GM21515 (cell line): ENCODE measurements around the gene ANKRD16.

Source experiments
- ATAC-seq: cut with Tn5 transposase; IDR thresholded peaks from one replicate; pipeline ENCODE4 v1.9.1; 2021; ENCODE audit not compliant: unreplicated experiment

The ANKRD16 gene

DNA sequence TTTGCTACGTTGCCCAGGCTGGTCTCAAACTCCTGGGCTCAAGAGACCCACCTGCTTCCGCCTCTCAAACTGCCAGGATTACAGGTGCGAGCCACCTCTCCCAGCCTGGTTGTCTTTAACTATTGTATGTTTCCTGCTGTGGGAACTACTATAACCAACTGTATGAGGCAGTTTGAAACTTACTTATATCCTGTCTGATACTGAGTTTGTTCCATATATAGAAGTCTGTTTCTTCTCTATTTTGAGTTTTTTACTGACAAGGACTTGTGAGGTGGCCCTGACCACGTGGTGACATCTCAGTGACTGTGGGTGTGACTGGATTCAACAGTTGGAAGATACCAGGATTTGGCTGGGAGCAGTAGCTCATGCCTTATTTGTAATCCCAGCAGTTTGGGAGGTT lies 14.5 kb upstream of the ANKRD16 start:
- peak; percentile 92 for ATAC-seq

DNA sequence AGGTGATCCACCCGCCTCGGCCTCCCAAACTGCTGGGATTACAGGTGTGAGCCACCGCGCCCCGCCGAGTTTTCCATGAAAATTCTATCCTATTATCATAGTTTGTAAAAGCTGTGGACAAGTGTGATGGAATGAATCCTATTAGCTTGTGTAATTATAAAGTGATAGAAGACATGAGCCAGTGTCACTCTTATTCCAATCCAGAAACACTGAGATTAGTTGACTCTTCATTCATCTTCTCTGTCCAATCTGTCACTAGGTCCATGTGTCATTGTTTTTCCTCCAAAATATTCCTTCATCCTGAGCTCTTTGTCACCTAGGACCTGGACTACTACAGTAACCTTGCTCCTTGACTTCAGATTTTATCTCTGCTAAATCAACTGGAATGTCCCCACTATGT lies 13.9 kb upstream of the ANKRD16 start:
- no peak for ATAC-seq

DNA sequence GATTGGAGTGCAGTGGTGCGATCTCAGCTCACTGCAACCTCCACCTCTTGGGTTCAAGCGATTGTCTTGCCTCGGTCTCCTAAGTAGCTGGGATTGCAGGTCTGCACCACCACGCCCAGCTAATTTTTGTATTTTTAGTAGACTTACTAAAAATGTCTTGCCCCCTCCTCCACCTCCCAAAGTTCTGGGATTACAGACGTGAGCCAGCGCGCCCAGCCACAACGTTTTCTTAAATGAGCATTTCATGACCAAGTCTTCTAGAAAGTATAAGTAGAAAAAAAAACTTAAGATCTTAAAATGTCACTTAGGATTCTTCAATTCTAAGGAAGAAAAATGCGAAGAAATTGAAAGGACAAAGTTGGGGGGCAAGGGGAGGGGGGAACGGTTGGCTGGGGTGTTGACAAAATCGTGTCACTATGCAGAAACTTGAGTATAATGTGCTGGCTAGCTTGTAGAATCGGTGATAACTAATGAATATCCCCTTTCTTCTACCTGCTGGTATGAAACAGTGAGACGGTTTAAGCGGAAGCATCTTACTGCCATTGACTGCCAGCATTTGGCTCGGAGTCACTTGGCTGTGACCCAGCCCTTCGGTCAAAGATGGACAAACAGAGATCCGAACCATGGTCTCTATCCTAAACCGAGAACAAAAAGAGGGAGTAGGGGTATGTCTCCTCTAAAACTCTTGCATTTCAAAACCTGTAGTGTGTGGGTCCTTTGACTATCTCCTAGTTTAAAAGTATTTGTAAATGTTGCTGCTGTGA lies 13.0 kb upstream of the ANKRD16 start:
- ATAC-seq = no peak

- no peak for ATAC-seq
Measured at GRCh38 chr10:5900247-5900646, 10.6 kb upstream of the ANKRD16 start.

- no peak for ATAC-seq
Measured at GRCh38 chr10:5898163-5898562, 8.5 kb upstream of the ANKRD16 start.

- ATAC-seq = no peak
Measured at GRCh38 chr10:5897504-5897903, 7.8 kb upstream of the ANKRD16 start.

DNA sequence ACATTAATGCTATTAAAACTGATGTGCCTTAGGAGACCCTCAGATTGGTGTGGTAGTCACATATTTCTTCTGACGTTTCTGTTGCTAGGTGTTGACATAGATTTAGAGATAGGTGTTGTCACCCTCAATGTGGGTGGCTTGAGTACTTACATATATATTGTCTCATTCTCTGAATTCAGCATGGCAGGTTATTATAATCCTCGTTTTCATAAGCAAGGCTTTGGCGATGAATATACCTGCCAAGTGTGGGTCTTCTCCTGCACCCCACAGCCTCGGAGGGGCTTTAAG lies 7.3 kb upstream of the ANKRD16 start:
- no peak for ATAC-seq

GRCh38 chr10:5896208-5897052 lies 6.7 kb upstream of the ANKRD16 start:
- peak; percentile 8 for ATAC-seq

- peak; percentile 61 for ATAC-seq
Measured at GRCh38 chr10:5895804-5896203, 6.1 kb upstream of the ANKRD16 start.

DNA sequence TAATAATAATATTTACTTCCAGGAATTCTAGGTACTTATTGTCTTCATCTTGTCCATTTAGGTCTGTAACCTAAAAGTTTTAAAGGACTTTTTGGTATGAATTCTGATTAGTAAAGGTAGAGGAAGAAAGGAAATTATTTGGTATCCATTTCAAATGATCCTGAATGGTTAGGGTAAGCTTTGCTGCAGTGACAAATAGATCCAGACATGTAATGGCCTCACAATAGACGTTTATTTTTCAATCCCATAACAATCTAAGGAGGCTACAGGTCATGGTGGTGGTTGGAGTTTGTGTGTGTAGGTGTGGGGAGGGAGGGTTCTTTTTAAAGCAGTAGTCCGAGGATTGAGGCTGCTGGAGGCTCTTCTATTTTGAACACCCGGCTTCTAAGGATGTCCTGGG lies 5.7 kb upstream of the ANKRD16 start:
- ATAC-seq = peak; percentile 4

GRCh38 chr10:5894873-5895272 lies 5.2 kb upstream of the ANKRD16 start:
- no peak for ATAC-seq

- ATAC-seq = no peak
Measured at GRCh38 chr10:5894403-5894802, 4.7 kb upstream of the ANKRD16 start.

- ATAC-seq = no peak
Measured at GRCh38 chr10:5893321-5893720, 3.6 kb upstream of the ANKRD16 start.

- no peak for ATAC-seq
Measured at GRCh38 chr10:5892007-5892406, 2.3 kb upstream of the ANKRD16 start.

DNA sequence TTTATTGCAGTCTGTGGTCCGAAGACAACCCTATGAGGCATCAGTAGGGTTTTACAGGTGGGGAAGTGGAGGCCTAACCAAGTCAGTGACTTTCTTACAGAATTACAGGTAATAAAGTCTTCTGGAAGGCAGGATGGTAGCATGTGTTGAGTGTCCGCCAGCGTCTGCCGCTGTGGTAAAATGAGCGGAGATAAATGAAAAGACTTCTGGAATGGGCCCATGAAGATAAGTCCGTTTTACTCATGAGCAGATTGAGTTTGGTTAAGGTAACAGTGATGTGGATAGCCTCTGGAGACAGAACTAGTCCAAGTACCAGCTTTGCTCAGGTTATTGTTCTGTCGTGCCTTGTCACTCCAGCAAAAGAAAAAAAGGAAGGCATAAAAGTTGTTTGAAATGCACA lies 1.3 kb upstream of the ANKRD16 start:
- ATAC-seq = no peak

DNA sequence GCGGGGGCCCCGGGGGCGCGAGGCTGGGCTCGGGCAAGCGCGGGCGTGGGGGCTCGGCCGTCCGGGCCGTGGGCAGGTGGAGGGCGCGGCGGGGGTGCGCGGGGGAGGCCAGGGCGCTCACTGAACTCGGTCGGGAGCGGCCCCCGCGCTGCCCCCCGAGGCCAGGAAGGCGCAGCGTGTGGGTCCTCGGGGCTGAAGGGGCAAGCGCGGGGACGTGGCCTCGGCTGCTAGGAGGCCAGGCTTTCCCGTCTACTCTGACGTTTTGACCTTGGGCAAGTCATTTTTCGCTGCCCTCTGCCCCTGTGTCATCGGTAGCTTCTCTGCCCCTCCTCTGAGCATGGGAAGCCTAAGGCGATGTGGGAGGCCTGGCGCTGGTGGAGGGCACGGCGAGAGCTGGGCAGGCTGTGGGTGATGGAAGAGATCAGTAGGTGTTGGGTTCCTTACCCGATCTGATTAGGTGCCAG lies 791 bp upstream of the ANKRD16 start:
- peak; percentile 8 for ATAC-seq

DNA sequence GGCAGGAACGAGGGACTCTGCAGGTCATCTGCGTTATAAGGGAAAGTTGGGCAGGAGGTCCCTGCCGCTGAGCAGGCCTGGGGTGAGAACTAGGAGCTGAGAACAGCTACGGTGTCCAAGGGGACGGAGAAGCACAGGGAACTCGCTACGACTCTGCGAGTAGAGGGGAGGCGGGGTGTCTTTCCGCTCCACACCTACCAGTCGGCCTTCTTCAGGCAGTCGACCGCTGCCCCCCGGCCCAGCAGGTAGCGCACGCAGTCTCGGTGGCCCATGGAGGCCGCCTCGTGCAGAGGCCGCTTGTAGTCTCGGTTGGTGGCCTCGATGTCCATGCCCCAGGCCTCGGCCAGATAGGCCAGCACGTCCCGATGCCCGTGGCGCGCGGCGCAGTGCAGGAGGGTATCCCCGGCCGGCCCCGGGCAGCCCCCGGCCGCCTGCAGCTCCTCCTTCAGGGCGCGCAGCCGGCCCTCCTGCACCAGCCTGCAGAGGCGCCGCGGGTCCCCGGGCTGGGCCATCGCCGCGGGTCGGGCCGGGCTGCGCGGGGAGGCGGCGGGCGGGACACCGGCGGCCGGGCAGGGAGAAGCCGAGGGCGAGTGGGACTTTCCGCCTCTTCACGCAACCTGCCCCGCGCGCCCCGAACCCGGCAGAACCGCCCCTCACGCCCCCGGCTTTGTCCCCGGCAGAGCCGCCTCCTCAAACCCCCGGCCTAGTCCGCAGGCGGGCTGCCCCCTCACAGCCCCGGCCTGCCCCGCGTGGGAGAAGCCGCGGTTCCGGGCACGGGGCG lies 660 bp downstream of the ANKRD16 start:
- ATAC-seq = peak; percentile 20

- no peak for ATAC-seq
Measured at GRCh38 chr10:5888351-5888750, 1.3 kb downstream of the ANKRD16 start.

- no peak for ATAC-seq
Measured at GRCh38 chr10:5887641-5888040, 2.1 kb downstream of the ANKRD16 start.

DNA sequence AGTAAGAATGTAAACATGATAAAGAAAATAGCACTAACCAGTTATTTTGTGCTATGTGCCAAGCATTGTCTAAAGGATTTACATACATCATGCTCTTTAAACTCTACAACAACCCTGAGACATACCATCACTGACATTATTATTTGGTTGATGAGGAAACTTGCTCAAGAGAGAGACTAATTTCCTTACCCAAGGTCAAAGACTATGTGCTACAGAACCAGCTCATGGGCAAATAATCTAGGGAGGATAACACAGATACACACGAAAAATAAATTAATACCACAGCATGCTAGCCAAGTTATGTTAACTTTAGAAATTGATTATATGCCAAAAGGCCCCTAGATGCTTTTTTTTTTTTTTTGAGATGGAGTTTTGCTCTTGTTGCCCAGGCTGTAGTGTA lies 2.7 kb downstream of the ANKRD16 start:
- no peak for ATAC-seq

DNA sequence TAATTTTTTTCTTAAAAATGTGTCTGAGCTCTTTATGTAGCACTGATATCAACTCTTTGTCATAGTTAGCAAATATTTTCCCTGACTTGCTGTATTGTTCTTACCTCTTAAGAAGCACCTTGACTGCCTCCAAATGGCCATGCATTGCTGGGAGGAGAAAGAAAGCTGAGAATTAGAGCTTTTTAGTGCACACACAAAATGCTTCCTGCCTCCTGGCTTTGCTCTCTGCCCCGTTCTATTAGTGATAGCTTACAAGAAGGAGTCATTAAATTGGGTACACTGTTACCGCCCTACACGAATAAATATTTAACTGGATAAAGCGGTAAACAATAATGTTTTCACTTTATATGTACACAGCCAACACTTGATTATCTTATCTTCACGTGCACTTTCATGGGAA lies 4.1 kb downstream of the ANKRD16 start:
- no peak for ATAC-seq

DNA sequence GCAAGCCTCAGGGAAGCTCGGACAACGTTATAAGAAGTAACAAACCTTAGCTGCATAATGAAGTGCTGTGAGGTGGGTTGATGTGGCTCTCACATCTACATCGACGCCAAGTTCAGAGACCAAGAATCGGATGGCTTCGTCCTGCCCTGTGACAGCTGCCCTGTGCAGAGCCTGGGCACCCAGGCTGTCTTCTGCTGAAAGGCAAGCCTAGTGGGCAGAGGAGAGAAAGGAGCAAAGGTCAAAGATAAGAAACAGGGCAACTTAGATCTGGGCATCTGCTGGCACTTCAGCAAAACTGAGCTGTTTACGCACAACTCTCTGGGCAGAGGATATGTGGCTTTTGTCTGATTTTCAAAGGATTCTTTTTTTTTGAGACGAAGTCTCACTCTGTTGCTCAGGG lies 6.7 kb downstream of the ANKRD16 start:
- ATAC-seq = no peak
